ENCODE results near the gene NEAT1.

The NEAT1 gene

DNA sequence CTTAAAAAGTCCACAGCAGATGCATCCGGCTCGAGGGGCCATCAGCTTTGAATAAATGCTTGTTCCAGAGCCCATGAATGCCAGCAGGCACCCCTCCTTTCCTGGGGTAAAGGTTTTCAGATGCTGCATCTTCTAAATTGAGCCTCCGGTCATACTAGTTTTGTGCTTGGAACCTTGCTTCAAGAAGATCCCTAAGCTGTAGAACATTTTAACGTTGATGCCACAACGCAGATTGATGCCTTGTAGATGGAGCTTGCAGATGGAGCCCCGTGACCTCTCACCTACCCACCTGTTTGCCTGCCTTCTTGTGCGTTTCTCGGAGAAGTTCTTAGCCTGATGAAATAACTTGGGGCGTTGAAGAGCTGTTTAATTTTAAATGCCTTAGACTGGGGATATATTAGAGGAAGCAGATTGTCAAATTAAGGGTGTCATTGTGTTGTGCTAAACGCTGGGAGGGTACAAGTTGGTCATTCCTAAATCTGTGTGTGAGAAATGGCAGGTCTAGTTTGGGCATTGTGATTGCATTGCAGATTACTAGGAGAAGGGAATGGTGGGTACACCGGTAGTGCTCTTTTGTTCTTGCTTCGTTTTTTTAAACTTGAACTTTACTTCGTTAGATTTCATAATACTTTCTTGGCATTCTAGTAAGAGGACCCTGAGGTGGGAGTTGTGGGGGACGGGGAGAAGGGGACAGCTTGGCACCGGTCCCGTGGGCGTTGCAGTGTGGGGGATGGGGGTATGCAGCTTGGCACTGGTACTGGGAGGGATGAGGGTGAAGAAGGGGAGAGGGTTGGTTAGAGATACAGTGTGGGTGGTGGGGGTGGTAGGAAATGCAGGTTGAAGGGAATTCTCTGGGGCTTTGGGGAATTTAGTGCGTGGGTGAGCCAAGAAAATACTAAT lies 1.9 kb downstream of the NEAT1 start:
- DNase-seq, result no peak

DNA sequence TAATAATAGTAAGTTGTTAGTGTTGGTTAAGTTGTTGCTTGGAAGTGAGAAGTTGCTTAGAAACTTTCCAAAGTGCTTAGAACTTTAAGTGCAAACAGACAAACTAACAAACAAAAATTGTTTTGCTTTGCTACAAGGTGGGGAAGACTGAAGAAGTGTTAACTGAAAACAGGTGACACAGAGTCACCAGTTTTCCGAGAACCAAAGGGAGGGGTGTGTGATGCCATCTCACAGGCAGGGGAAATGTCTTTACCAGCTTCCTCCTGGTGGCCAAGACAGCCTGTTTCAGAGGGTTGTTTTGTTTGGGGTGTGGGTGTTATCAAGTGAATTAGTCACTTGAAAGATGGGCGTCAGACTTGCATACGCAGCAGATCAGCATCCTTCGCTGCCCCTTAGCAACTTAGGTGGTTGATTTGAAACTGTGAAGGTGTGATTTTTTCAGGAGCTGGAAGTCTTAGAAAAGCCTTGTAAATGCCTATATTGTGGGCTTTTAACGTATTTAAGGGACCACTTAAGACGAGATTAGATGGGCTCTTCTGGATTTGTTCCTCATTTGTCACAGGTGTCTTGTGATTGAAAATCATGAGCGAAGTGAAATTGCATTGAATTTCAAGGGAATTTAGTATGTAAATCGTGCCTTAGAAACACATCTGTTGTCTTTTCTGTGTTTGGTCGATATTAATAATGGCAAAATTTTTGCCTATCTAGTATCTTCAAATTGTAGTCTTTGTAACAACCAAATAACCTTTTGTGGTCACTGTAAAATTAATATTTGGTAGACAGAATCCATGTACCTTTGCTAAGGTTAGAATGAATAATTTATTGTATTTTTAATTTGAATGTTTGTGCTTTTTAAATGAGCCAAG lies 2.7 kb downstream of the NEAT1 start:
- DNase-seq, result peak in 1 of 2 experiments; percentile 30

DNA sequence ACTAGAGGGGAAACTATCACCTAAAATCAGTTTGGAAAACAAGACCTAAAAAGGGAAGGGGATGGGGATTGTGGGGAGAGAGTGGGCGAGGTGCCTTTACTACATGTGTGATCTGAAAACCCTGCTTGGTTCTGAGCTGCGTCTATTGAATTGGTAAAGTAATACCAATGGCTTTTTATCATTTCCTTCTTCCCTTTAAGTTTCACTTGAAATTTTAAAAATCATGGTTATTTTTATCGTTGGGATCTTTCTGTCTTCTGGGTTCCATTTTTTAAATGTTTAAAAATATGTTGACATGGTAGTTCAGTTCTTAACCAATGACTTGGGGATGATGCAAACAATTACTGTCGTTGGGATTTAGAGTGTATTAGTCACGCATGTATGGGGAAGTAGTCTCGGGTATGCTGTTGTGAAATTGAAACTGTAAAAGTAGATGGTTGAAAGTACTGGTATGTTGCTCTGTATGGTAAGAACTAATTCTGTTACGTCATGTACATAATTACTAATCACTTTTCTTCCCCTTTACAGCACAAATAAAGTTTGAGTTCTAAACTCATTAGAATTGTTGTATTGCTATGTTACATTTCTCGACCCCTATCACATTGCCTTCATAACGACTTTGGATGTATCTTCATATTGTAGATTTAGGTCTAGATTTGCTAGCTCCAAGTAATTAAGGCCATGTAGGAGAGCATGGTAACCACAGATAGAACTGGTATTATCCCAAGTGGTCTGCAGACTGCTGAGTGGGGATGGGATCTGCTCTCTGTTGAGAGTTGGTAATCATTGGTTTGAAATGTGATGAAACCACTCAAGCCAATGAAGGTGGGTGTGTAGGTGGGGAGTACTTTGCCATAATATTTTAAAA lies 3.6 kb downstream of the NEAT1 start:
- no peak for DNase-seq

DNA sequence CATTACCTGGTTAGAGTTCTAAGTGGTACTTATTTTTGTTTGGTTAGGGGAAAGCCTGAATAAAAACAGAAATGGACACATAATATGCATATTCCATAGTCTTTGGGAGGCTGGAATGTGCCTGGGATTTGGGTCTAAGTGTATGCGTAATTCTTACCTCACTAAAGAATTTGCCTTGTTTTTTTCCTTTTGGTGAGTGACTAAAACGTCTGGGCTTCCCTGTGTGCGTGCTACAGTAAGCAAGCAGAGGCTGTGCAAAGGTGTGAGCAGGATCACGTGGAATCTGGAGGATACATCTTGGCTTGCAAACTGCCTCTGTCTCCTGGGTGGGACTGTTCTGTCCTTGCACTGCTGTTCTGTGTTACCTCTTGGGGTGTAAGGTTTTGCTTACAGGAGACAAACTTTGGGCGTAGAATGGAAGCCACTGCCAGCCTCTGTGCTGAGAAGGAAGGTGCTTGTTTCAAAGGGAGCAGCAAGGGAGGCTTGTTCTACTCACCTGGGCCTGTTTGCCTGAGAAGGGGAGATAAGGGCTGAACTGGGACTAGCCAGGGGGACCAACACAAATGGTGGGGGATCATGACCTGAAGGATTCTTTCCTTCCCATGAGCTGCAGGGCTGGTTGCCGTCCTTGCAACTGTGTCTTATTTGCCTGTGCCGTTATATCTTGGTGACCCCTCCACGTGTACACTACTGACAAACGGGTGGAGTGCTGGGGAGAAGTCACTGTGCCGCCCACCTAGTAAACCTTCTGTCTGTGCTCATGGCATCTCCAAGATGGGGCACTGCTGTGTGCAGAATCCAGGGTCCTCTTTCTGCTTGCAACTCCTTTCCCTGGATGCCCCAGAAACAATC lies 4.5 kb downstream of the NEAT1 start:
- DNase-seq, result no peak

DNA sequence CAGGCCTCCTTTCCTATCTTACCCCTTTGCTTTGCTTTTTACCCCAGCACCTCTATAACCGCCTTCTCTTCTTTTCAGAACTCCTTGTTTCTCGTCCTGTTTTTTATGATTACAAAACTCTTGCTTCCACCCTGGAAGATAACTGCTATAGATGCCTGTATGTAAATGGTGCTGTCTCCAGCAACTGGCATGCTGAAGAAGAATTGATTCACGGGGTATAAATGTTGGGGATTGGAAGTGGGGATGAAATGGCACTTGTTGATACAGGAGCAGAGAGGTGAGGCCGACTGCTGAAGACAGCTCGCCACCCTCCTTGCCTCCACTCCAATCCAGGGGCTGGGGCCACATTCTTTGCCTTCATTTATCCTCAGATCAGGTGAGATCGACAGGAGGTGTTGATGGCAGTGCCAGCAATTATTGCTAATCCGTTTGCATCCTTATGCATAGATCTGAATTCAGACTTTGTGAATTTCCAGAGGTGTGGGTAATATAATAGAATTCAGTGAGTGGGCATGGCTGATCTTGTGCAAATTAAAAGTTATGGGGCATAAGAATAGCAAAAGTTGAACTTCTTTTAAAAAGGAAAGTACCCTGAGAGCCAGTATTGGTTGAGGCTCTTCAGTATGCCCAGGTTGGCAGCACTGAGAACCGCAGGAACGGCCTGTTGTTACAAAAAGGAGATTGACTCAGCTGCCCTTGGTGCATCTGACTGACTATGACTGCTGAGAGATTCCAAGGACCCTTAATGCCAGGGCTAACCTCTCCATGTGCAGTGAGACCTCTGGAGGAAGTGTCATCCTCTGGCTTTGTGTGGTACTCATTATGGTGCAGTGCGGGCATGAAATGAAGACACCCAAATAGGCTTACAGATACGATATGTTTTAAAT lies 5.3 kb downstream of the NEAT1 start:
- DNase-seq, result peak in 1 of 2 experiments; percentile 40

DNA sequence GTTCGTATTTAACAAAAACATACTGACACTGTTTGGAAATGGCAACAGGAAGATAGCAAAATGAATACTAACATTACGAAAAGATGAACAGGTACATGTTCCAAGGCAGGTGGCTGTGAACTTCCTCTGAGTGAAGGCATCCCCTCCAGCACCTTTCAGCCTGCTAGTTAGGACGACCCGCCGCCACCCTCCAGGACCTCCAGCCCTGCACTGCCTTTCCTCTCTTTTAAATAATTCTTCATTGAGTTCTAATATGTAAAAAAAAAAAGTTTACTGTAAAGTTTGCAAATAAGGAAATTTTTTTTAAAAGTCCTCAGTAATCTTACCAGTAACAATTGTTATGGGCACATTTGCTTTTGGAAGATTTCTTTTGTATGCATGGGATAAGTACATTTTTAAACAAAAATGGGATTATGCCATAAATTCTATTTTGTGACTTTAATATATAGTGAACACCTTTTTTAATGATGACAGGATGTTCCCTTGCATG lies 6.0 kb downstream of the NEAT1 start:
- DNase-seq, result no peak

DNA sequence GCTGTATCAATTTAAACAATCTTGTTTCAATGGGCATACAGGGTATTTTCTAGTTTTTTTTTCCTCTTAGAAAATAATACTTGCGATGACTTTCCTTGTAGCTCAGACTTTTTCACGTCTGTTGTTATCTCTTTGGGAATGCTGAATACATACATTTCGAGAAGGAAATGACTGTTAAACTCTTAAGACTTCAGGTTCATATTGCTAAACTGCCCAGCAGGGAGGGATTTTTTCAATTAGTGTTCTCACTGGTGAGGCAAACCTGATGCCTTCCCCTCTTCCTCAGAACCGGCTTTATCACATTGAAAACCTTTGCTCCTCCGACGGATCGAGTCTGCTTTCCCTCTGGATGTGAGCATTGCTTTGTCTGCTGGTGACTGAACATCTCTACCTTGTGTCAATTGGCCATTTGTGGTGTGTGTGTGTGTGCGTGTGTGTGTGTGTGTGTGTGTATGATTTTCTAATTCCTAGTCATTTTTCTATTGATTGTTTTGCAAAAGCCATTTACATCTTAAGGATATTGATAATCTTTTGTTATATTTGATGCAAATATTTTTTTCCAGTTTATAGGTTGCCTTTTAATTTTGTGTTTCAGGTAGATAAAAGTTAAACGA lies 6.6 kb downstream of the NEAT1 start:
- DNase-seq, result peak in 1 of 2 experiments; percentile 18

DNA sequence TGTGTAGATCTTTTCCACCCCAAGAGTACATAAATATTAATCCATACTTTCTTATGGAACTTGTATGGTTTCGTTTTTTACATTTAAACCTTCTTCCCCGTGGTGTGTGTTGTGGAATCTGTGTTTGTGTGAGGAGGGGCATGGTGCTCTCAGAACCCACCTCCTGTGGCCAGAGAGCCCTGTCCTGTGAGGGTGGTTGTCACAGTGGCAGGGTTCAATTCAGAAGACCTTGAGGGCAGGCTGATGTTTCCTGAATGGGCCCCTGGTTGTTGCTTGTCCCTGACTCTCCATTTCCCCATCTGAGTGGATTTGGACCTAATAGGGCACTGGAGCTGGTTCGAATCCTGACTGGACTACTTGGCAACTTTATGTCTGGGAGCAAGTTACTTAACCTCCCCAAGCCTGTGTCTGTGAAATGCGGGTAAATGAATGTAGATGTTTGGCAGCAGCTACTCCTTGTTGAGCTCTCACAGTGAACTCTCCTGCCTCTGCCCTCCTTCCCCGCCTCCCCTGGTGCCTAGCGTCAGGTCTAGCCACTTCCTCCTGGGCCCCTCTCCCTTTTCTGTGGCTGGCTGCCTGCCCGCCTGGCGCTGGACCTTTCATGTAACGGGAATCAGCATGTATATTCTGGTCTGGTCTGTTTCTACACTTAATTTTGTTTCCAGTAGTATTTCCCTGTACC lies 7.3 kb downstream of the NEAT1 start:
- DNase-seq, result no peak

DNA sequence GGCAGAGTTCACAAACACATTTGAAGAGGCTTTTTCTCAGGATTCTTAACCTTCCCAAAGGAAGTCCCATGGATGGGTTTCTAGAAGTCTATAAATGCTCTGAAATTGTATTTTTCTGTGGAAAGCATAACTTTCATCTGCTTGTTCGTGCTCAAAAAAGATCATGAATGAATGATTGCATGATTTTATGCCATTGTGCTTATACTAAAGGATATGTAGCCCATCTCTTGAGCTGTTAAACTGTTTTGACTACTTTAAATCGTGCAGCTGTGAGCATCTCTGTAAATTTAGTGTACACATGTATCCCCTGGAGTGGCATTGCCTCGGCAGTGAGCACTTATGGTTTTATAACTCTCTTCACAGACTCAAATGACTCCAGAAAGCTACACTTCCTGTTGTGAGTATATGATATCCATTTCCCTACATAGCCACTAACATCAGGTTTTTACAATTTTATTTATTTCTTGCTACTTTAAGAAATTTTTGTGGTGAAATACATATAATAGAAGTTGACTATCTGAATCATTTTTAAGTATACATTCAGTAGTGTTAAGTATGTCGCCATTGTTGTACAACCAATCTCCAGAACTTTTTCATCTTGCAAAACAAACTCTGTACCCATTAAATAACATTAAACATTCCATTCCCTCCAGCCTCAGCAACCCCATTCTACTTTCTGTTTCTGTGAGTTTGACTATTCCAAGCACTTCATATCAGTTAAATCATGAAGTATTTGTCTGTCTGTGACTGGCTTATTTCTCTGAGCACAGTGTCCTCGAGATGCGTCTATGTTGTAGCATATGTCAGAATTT lies 8.0 kb downstream of the NEAT1 start:
- no peak for DNase-seq

DNA sequence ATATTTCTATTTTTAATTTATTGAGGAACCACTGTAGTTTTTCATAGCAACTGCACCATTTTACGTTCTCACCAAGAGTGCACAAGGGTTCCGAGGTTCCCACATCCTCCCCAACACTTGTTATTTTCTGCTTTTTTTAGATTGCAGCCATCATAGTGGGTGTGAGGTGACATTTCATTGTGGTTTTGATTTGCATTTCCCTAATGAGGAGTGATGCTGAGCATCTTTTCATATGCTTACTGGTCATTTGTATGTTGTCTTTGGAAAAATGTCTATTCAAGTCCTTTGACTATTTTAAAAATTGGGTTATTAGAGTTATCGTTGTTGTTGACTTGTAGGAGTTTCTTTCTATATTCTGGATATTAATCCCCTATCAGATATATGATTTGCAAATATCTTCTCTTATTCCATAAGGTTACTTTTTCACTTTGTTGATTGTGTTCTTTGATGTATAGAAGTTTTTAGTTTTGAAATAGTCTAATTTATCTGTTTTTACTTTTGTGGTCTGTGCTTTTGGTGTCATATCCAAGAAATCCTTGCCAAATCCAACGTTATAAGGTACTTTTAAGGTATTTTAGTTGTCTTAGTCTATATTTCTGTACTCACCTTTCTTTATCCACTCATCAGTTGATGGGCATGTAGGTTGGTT lies 9.0 kb downstream of the NEAT1 start:
- no peak for DNase-seq

DNA sequence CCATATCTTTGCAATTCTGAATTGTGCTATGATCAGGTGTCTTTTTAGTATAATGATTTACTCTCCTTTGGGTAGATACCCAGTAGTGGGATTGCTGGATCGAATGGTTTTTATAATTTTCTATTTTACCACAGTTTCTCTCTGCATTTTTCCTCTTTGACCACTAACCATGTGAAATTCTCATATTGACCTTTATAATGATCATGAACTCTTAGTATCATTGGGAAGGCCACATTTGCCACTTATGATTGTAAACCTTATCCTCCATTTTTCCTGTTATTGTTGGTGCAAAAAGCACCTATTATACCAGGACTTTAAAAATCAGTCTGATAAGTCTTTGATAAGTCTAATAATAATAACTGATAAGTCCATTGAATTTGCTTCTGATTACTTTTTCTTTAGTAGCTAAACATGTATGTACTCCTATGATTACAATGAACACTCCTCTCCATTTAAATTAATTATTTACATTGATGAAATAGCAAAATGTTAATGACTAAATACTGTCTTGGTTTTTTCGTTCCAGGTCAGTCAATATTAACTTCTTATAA lies 9.6 kb downstream of the NEAT1 start:
- DNase-seq, result no peak

DNA sequence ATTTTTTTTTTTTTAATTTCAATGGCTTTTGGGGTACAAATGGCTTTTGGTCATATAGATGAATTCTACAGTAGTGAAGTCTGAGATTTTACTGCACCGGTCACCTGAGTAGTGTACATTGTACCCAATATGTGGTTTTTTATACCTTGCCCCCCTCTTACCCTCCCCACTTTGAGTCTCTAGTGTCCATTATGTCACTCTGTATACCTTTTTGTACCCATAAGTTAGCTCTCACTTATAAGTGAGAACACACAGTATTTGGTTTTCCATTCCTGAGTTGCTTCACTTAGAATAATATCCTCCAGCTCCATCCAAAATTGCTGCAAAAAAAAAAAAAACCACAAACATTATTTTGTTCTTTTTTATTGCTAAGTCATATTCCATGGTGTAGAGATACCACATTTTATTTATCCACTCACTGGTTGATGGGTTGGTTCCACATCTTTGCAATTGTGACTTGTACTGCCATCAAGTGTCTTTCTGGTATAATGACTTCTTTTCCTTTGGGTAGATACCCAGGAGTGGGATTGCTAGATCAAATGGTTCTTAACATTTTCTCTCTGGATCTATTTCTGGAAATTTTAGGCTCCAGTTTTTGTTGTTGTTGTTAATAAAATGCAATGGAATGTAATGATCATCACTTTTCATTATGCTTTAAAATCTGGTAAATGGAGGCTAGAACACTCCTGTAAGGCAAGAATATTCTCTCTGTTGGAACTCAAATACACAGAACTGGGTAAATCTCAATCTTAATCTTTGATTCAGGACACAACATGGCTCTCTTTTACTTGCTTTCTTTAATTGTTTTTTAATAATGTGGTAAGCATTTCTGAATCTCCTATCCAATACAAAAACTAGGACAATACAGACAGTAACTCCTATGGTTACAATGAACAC lies 10.3 kb downstream of the NEAT1 start:
- no peak for DNase-seq

DNA sequence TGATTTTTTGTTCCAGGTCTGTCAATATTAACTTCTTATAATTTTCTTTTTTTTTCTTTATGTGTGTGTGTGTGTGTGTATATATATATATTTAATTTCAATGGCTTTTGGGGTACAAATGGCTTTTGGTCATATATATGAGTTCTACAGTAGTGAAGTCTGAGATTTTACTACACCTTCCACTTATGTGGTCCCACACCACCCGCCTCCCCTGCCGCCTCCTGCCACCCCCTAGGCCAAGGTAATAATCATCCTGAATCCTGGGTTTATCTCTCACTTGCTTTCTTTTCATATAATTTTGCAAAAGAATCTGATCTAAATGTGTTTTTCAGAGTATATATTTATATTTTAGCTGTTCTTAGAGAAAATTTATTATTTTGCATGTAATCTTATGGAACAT lies 11.1 kb downstream of the NEAT1 start:
- no peak for DNase-seq

DNA sequence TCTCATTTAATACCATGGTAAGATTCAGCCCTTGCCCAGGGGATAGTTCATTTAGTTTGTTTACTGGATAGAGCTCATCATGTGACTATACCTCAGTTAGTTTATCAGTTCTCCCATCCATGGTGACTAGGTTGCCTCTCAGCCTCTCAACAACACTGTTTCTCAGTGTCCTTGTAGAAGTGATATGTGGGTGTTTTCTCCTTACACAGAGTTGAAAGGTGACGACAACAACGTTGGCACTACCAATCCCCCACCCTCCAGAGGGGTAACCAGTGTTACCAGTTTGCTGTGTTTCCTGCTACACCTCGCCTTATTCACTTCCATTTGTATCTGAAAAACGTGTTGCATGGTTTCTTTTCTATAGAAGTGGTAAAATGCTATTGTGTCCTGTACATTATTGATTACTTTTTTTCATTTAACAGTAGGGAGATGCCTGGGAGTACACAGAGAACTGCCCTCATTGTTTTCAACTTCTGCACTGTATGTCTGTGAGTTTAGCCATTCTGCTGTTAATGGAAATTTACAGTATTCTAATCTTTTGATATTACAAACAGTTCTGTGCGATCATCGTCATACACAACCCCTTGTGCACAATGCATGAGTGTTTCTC lies 11.6 kb downstream of the NEAT1 start:
- no peak for DNase-seq

DNA sequence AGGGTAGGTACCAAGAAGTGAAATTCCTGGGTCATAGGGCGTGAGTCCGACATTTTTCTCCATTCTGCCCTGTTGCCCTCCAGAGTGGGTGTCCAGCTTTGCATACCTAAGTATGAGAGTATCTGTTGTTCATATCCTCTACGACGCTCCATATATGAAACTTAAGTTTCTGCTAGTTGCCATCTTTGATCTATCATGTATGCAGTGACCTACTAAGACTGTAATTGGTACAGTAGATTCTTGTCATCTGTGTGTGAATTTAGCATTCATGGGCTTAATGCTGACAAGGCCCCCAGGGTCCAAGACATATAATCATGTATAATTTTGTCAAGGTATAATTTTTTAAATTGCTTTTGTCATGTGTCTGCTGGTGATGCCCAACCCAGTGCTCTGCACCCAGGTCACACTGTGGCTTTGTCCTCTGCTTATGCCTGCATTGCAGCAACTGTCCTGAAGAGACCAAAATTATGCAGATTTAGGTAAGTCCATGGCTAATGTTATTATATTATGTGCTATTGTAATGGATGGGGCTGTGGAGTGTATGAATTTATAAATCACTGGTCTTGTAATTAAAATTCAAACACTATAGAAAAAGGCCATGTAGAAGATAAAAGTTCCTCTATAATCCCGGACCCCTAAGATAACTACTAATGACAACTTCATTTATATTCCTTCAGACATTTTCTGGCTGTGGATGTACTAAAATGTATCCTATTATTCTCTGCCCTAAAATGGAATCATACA lies 12.2 kb downstream of the NEAT1 start:
- DNase-seq, result no peak
